K562 (cell line): ENCODE measurements around the gene CYB5R4. TPM values are rescaled to one million over a fixed set of nuclear protein-coding genes. Genes with fewer than 3 reads are reported as not detected.

Experiments used
- CBFA2T2 ChIP-seq: fragments of 450-650 bp; conservative IDR thresholded peaks from 2 replicates; pipeline ENCODE4 v1.6.1; 2017; ENCODE audit warnings: mild to moderate bottlenecking
- ELF1 ChIP-seq: fragments of 200-800 bp; sonication (Bioruptor generic); IDR thresholded peaks from 2 replicates; pipeline ENCODE4 v1.6.1; 2016; ENCODE audit warnings: missing genetic modification characterization, missing compliant biosample characterization
- ILF3 ChIP-seq: fragments of 450-650 bp; IDR thresholded peaks from 2 replicates; pipeline ENCODE4 v1.6.1; 2018; ENCODE audit warnings: antibody characterized with exemption, mild to moderate bottlenecking, moderate library complexity, borderline replicate concordance
- ILK ChIP-seq: fragments of 450-650 bp; IDR thresholded peaks from 2 replicates; pipeline ENCODE4 v1.6.1; 2016; ENCODE audit warnings: missing genetic modification characterization, low read depth, mild to moderate bottlenecking, missing compliant biosample characterization, moderate library complexity, borderline replicate concordance
- NELFE ChIP-seq: IDR thresholded peaks from 2 replicates; pipeline ENCODE4 v1.6.1; 2011; ENCODE audit warnings: mild to moderate bottlenecking; ENCODE audit not compliant: insufficient read depth, insufficient read length
- SAFB ChIP-seq: fragments of 200-400 bp; formaldehyde crosslinking; IDR thresholded peaks from 2 replicates; pipeline ENCODE4 v1.6.1; 2017; ENCODE audit warnings: low read depth, low read length, borderline replicate concordance
- SIRT6 ChIP-seq: IDR thresholded peaks from one replicate; pipeline ENCODE4 v1.6.1; 2012; ENCODE audit warnings: low read depth, mild to moderate bottlenecking, control low read depth, inconsistent platforms, low read length, moderate library complexity
- SMC3 ChIP-seq: conservative IDR thresholded peaks from 2 replicates; pipeline ENCODE4 v1.6.1; 2011; ENCODE audit warnings: low read depth, low read length, improper control_type of control experiment; ENCODE audit not compliant: insufficient read depth
- TBL1XR1 ChIP-seq, 2 experiments: IDR thresholded peaks; 2 replicates each; pipeline ENCODE4 v1.6.1; 2012; ENCODE audit warnings: improper control_type of control experiment in 2 of 2, low read length in 2 of 2, mild to moderate bottlenecking in 1 of 2
- ZBTB12 ChIP-seq: fragments of 250-450 bp; sonication (Bioruptor Pico); IDR thresholded peaks from 2 replicates; pipeline ENCODE4 v1.4.0; 2020
- ZNF121 ChIP-seq: sonication (generic); formaldehyde crosslinking; conservative IDR thresholded peaks from 2 replicates; pipeline ENCODE4 v1.8.0; 2022; ENCODE audit warnings: missing genetic modification reagents
- ZNF354B ChIP-seq: fragments of 250-450 bp; sonication (Bioruptor Pico); IDR thresholded peaks from 2 replicates; pipeline ENCODE4 v1.4.0; 2020
- ZNF785 ChIP-seq: fragments of 250-450 bp; sonication (Bioruptor Pico); IDR thresholded peaks from 2 replicates; pipeline ENCODE4 v1.4.0; 2020; ENCODE audit warnings: mild to moderate bottlenecking
- polyA plus RNA-seq, 8 experiments: library from polyadenylated mRNA; depleted of rRNA in 4 of 8; stranded (reverse) in 5 of 8; unstranded in 3 of 8; fragments of >200 nt; fragmentation: Nextera tagmentation in 2 of 8; fragmentation: Illumina TruSeq in 1 of 8; extraction: Ambion mirVana in 2 of 8; extraction: Trizol in 1 of 8; gene quantifications; 2 replicates each; pipeline versions ENCODE4 v1.2.1 to v1.2.3, GENCODE V29; 2011 to 2014; ENCODE audit warnings: inconsistent platforms in 1 of 8, missing spikeins in 1 of 8
- total RNA-seq, 7 experiments: library from RNA; depleted of rRNA in 6 of 7; stranded (reverse); fragments of >200 nt in 6 of 7; fragmentation: Illumina TruSeq in 2 of 7; extraction: Trizol in 2 of 7; gene quantifications; 2 replicates each; pipeline versions ENCODE4 v1.2.1 to v1.2.3, GENCODE V29; 2011 to 2021; ENCODE audit warnings: low replicate concordance in 1 of 7
- TF ChIP-seq, protein P1 (sequence below), 2 experiments: fragments of 150-350 bp in 1 of 2; IDR thresholded peaks; 2 replicates each; pipeline ENCODE4 v1.6.1; 2012 to 2016; ENCODE audit warnings: low read depth in 2 of 2, low read length in 2 of 2, mild to moderate bottlenecking in 1 of 2, moderate library complexity in 1 of 2

CYB5R4 gene
- total and polyA plus RNA-seq, 9 of the 15 experiments (the other 6 are each of a cell fraction or from before 2014, with no cell fraction given): 5.9 to 23.1 (median 19.0) TPM

DNA sequence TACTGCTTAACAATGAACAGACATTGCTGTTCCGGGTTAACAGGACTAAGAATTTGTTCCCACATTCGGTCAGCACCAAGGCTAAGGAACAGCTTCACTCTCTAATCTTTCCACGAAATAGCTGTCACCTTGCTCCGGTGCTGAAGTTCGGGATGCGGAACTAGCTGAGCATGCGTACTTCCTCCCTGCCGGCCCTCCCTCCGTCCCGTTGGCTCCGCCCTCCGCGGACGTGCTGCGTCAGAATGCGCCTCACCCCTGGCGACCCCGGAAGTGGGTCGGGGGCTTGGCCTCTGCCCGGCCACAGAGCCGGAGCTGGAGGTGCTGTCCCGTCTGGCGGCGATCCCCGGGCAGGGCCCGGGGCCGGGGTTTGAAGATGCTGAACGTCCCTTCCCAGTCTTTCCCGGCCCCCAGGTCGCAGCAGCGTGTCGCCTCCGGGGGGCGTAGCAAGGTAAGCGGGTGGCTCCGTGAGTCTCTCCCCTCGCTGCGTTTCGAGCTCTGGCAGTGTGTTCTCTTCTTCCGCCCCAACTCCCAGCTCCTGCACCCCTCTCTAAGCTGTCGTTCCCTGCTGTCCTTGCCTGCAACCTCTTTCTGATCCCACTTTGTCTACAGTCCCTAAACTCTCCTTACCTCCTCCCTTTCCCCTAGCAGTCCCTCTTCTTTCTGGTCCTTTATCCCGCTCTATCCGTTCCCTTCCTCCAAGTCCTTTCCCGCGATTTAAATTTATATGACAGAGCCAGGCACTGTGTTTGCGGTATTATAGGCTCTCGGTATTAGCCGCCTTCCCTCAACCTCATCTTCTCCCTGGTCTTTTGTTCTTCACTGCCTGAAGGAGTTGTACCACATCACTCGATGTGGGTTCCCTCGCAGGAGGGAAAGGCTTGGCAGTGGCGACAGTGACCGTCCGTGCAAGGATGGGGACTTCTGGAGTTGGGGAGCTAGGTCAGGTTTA, at the start of gene CYB5R4 (continued):
- TF ChIP-seq ZBTB12 (CRISPR knock-in tag): peak; percentile 74
- no peak; the same call in 1 of the 2 replicates for TF ChIP-seq SMC3
- 0 out of 2 replicates have a peak, but pooled peaks have one; percentile 18 for TF ChIP-seq ZNF121 (CRISPR knock-in tag)
- TF ChIP-seq SIRT6: no peak
- TF ChIP-seq ILF3: no peak
- no peak for TF ChIP-seq CBFA2T2
- no peak for TF ChIP-seq ILK
- TF ChIP-seq SAFB: no peak
- no peak for TF ChIP-seq NELFE
- TF ChIP-seq ZNF785: no peak
- peak; percentile 99 for TF ChIP-seq ELF1
- no peak for TF ChIP-seq ZNF354B (CRISPR knock-in tag)
- TF ChIP-seq TBL1XR1 (IDR thresholded peaks at IDR 0.05; ENCODE audit: low read length in 2 of 2): peak in 1 of 2 experiments; percentile 47; a peak in 1 of 4 replicates
- TF ChIP-seq, protein P1, sequence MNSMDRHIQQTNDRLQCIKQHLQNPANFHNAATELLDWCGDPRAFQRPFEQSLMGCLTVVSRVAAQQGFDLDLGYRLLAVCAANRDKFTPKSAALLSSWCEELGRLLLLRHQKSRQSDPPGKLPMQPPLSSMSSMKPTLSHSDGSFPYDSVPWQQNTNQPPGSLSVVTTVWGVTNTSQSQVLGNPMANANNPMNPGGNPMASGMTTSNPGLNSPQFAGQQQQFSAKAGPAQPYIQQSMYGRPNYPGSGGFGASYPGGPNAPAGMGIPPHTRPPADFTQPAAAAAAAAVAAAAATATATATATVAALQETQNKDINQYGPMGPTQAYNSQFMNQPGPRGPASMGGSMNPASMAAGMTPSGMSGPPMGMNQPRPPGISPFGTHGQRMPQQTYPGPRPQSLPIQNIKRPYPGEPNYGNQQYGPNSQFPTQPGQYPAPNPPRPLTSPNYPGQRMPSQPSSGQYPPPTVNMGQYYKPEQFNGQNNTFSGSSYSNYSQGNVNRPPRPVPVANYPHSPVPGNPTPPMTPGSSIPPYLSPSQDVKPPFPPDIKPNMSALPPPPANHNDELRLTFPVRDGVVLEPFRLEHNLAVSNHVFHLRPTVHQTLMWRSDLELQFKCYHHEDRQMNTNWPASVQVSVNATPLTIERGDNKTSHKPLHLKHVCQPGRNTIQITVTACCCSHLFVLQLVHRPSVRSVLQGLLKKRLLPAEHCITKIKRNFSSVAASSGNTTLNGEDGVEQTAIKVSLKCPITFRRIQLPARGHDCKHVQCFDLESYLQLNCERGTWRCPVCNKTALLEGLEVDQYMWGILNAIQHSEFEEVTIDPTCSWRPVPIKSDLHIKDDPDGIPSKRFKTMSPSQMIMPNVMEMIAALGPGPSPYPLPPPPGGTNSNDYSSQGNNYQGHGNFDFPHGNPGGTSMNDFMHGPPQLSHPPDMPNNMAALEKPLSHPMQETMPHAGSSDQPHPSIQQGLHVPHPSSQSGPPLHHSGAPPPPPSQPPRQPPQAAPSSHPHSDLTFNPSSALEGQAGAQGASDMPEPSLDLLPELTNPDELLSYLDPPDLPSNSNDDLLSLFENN (IDR thresholded peaks at IDR 0.05; ENCODE audit: low read depth in 2 of 2, low read length in 2 of 2): peak in 1 of 2 experiments; percentile 19; a peak in 1 of 4 replicates
